Astrocyte of the spinal cord (primary cell): ENCODE results near the gene TLL2.

ENCODE experiments used
- DNase-seq: peaks from one replicate; pipeline ENCODE4 v3.0.0; 2011; ENCODE audit warnings: low read depth, low spot score
- H3K4me3 ChIP-seq: 2 replicates; pipeline ENCODE4 v1.5.1; 2011; ENCODE audit warnings: low read depth, mild to moderate bottlenecking, low read length, moderate library complexity
- CTCF ChIP-seq: IDR thresholded peaks from 2 replicates; pipeline ENCODE4 v1.5.1; 2012; ENCODE audit warnings: low read depth, mild to moderate bottlenecking, low read length, inconsistent platforms
- in situ Hi-C: cut with HindIII; loops from 2 replicates; pipeline ENCODE4 v1.10.0; 2017; ENCODE audit warnings: low sequenced_read_pairs

The TLL2 gene

GRCh38 chr10:96317067-96317833 is 196.5 kb downstream of the TLL2 start:
- TF ChIP-seq CTCF = no peak
- in situ Hi-C loops = no loop called here
- DNase-seq = no peak
- H3K4me3 ChIP-seq = no peak overlapping the region
